HCT116 (cell line): ENCODE results near the gene TDG. TPM values are rescaled to one million over a fixed set of nuclear protein-coding genes. Genes with fewer than 3 reads are reported as not detected.

ENCODE experiments used
- ATAC-seq: fragments of 200-7000 bp; cut with Tn5 transposase; 2 replicates; pipeline ENCODE4 v1.9.1; 2020; ENCODE audit warnings: mild to moderate bottlenecking, moderate library complexity
- BruUV-seq: library from RNA; stranded (reverse); fragments of 400-500 nt; replicated peaks from 2 replicates; lab custom pipeline; 2021; lab: Mats Ljungman, UMichigan
- CTCF ChIA-PET: fragments of 300-600 bp; sonication (Branson Sonifier 250); formaldehyde crosslinking; loops from one replicate; lab custom pipeline; 2021; ENCODE audit warnings: antibody characterized with exemption; lab: Charles Lee
- POLR2A ChIA-PET: fragments of 300-600, 350-600 bp; sonication (Branson Sonifier 250); formaldehyde crosslinking; loops from one replicate; lab custom pipeline; 2021; ENCODE audit warnings: antibody characterized with exemption; lab: Charles Lee
- RAD21 ChIA-PET, 2 experiments: fragments of 300-600 bp; sonication (Branson Sonifier 250); formaldehyde crosslinking; loops; one replicate each; lab custom pipeline; 2023; ENCODE audit warnings: low total read pairs in 2 of 2; ENCODE audit not compliant: uncharacterized antibody in 2 of 2, unreplicated experiment in 2 of 2, low non-redundant PET in 1 of 2; lab: Charles Lee
- DNase-seq: peaks from one replicate; pipeline ENCODE4 v3.0.0-alpha.2; 2010; ENCODE audit warnings: low read depth, low spot score
- H2AFZ ChIP-seq: fragments of 200-600 bp; shearing (Covaris generic), sonication (generic); 2 replicates; pipeline ENCODE4 v1.6.1; 2017; ENCODE audit warnings: low read depth, mixed run types, mixed read lengths, antibody characterized with exemption, low read length; ENCODE audit not compliant: poor library complexity, severe bottlenecking
- H3K27ac ChIP-seq: 2 replicates; pipeline ENCODE4 v1.5.1; 2012; ENCODE audit warnings: low read depth, low read length
- H3K27me3 ChIP-seq: fragments of 200-600 bp; sonication (generic); 2 replicates; pipeline ENCODE4 v1.6.1; 2016; ENCODE audit warnings: mixed run types, low read length, mixed read lengths; ENCODE audit not compliant: insufficient read depth
- H3K36me3 ChIP-seq, 2 experiments: fragments of 200-500 bp in 1 of 2; fragments of 200-600 bp in 1 of 2; sonication (Bioruptor generic) in 1 of 2; sonication (generic) in 1 of 2; 2 replicates each; pipeline versions ENCODE4 v1.5.1 to v1.6.1; 2014 to 2016; ENCODE audit warnings: low read length in 2 of 2, inconsistent platforms in 1 of 2, mixed read lengths in 1 of 2, mixed run types in 1 of 2; ENCODE audit not compliant: insufficient read depth in 2 of 2, control insufficient read depth in 1 of 2
- H3K4me1 ChIP-seq, 2 experiments: fragments of 200-600 bp in 1 of 2; sonication (generic) in 1 of 2; 2 replicates each; pipeline versions ENCODE4 v1.5.1 to v1.6.1; 2012 to 2017; ENCODE audit warnings: low read length in 2 of 2, inconsistent platforms in 1 of 2, mild to moderate bottlenecking in 1 of 2, mixed read lengths in 1 of 2, mixed run types in 1 of 2, moderate library complexity in 1 of 2; ENCODE audit not compliant: insufficient read depth in 2 of 2, control insufficient read depth in 1 of 2
- H3K4me2 ChIP-seq: fragments of 200-600 bp; sonication (generic); 2 replicates; pipeline ENCODE4 v1.6.1; 2017; ENCODE audit warnings: mixed run types, low read length, mixed read lengths
- H3K4me3 ChIP-seq, 2 experiments: fragments of 200-600 bp in 1 of 2; sonication (generic) in 1 of 2; replicated peaks in 1 of 2; 2 replicates each; pipeline ENCODE4 v1.5.1; 2011 to 2016; ENCODE audit warnings: low read length in 2 of 2, control low read depth in 1 of 2, low read depth in 1 of 2, mild to moderate bottlenecking in 1 of 2, mixed read lengths in 1 of 2, mixed run types in 1 of 2
- H3K79me2 ChIP-seq: fragments of 200-600 bp; sonication (generic); 2 replicates; pipeline ENCODE4 v1.6.1; 2017; ENCODE audit warnings: mild to moderate bottlenecking, mixed run types, low read length, moderate library complexity, mixed read lengths; ENCODE audit not compliant: insufficient read depth
- H3K9ac ChIP-seq: fragments of 200-600 bp; sonication (generic); 2 replicates; pipeline ENCODE4 v1.6.1; 2016; ENCODE audit warnings: low read length, mixed read lengths
- H3K9me2 ChIP-seq: fragments of 200-600 bp; sonication (generic), shearing (Covaris generic); 2 replicates; pipeline ENCODE4 v1.6.1; 2017; ENCODE audit warnings: mixed run types, mild to moderate bottlenecking, moderate library complexity; ENCODE audit not compliant: insufficient read depth
- H3K9me3 ChIP-seq, 2 experiments: fragments of 200-500 bp in 1 of 2; fragments of 200-600 bp in 1 of 2; sonication (Bioruptor generic) in 1 of 2; sonication (generic) in 1 of 2; 2 replicates each; pipeline ENCODE4 v1.6.1; 2014 to 2017; ENCODE audit warnings: low read length in 2 of 2, mixed read lengths in 2 of 2, inconsistent platforms in 1 of 2, low read depth in 1 of 2, mild to moderate bottlenecking in 1 of 2, mixed run types in 1 of 2, moderate library complexity in 1 of 2; ENCODE audit not compliant: control insufficient read depth in 1 of 2, insufficient read depth in 1 of 2
- H4K20me1 ChIP-seq: fragments of 200-600 bp; sonication (generic), shearing (Covaris generic); 2 replicates; pipeline ENCODE4 v1.6.1; 2017; ENCODE audit warnings: mixed run types, mild to moderate bottlenecking, moderate library complexity; ENCODE audit not compliant: insufficient read depth
- CBX3 ChIP-seq: IDR thresholded peaks from 2 replicates; pipeline ENCODE4 v1.6.1; 2012; ENCODE audit warnings: low read depth
- EGR1 ChIP-seq: IDR thresholded peaks from 2 replicates; pipeline ENCODE4 v1.6.1; 2012; ENCODE audit warnings: low read depth
- ELF1 ChIP-seq: IDR thresholded peaks from 2 replicates; pipeline ENCODE4 v1.6.1; 2012; ENCODE audit warnings: low read depth, borderline replicate concordance
- EZH2 ChIP-seq: fragments of 200-600 bp; sonication (generic); IDR thresholded peaks from 2 replicates; pipeline ENCODE4 v1.6.1; 2017; ENCODE audit warnings: antibody characterized with exemption, mixed run types
- EZH2phosphoT487 ChIP-seq: fragments of 200-600 bp; IDR thresholded peaks from 2 replicates; pipeline ENCODE4 v1.6.1; 2018; ENCODE audit warnings: antibody characterized with exemption, borderline replicate concordance
- FOSL1 ChIP-seq: IDR thresholded peaks from 2 replicates; pipeline ENCODE4 v1.6.1; 2012; ENCODE audit warnings: low read depth
- POLR2AphosphoS5 ChIP-seq: IDR thresholded peaks from 2 replicates; pipeline ENCODE4 v1.6.1; 2011; ENCODE audit warnings: mild to moderate bottlenecking, low read depth, low read length, moderate library complexity
- RAD21 ChIP-seq: IDR thresholded peaks from 2 replicates; pipeline ENCODE4 v1.6.1; 2012; ENCODE audit warnings: low read depth, mild to moderate bottlenecking
- SIN3A ChIP-seq: IDR thresholded peaks from 2 replicates; pipeline ENCODE4 v1.6.1; 2012; ENCODE audit warnings: low read depth
- SP1 ChIP-seq: IDR thresholded peaks from 2 replicates; pipeline ENCODE4 v1.6.1; 2012; ENCODE audit warnings: low read depth
- SRF ChIP-seq: IDR thresholded peaks from 2 replicates; pipeline ENCODE4 v1.6.1; 2012; ENCODE audit warnings: low read depth
- intact Hi-C: fragments of 100-400 bp; cut with micrococcal nuclease; formaldehyde crosslinking; loops from 2 replicates; pipeline ENCODE4 v1.10.0; 2022
- total RNA-seq: library from RNA; stranded (reverse); gene quantifications from one replicate; pipeline ENCODE4 v1.2.1, GENCODE V29; 2021; ENCODE audit not compliant: unreplicated experiment
- TF ChIP-seq, protein P1 (sequence below), 3 experiments: fragments of 200-600 bp in 1 of 3; sonication (generic) in 1 of 3; IDR thresholded peaks in 2 of 3; conservative IDR thresholded peaks in 1 of 3; 2 replicates each; pipeline ENCODE4 v1.5.1; 2012 to 2017; ENCODE audit warnings: low read depth in 2 of 3, low read length in 2 of 3, antibody characterized with exemption in 1 of 3, borderline replicate concordance in 1 of 3, control low read depth in 1 of 3, mild to moderate bottlenecking in 1 of 3, mixed read lengths in 1 of 3, mixed run types in 1 of 3, moderate library complexity in 1 of 3; ENCODE audit not compliant: insufficient read depth in 1 of 3
- TF ChIP-seq, protein P2 (sequence below): IDR thresholded peaks from 2 replicates; pipeline ENCODE4 v1.6.1; 2012; ENCODE audit warnings: low read depth
- TF ChIP-seq, protein P3 (sequence below): IDR thresholded peaks from 2 replicates; pipeline ENCODE4 v1.6.1; 2012

TDG gene
- total RNA-seq, 1 experiment from 2014 or later: 23.9 TPM

DNA sequence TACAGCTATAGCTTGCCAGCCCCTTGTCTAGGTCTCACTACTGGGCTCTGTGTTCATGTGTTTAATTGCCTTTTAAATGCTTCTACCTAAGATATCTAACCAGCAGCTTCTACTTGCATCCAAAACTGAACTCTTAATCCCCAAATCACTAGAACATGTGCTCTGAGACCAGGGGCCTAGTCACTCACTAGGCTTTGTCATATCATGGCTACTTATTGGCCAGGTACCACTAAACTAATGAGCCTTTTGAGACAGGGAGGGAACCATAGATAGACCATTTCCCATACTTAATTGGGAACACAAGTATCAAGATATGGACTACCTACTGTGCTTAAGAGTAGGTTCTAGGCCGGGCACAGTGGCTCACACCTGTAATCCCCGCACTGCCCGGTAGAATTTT is 29.0 kb upstream of the TDG start (continued):
- TF ChIP-seq, protein P1, sequence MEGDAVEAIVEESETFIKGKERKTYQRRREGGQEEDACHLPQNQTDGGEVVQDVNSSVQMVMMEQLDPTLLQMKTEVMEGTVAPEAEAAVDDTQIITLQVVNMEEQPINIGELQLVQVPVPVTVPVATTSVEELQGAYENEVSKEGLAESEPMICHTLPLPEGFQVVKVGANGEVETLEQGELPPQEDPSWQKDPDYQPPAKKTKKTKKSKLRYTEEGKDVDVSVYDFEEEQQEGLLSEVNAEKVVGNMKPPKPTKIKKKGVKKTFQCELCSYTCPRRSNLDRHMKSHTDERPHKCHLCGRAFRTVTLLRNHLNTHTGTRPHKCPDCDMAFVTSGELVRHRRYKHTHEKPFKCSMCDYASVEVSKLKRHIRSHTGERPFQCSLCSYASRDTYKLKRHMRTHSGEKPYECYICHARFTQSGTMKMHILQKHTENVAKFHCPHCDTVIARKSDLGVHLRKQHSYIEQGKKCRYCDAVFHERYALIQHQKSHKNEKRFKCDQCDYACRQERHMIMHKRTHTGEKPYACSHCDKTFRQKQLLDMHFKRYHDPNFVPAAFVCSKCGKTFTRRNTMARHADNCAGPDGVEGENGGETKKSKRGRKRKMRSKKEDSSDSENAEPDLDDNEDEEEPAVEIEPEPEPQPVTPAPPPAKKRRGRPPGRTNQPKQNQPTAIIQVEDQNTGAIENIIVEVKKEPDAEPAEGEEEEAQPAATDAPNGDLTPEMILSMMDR (IDR thresholded peaks at IDR 0.05 in 2 of 3, conservative IDR thresholded peaks at IDR 0.05 in 1 of 3; ENCODE audit: borderline replicate concordance in 1 of 3, insufficient read depth in 1 of 3, low read depth in 2 of 3, low read length in 2 of 3): no peak
- no peak for TF ChIP-seq RAD21
- TF ChIP-seq ELF1: no peak
- TF ChIP-seq SP1: no peak

DNA sequence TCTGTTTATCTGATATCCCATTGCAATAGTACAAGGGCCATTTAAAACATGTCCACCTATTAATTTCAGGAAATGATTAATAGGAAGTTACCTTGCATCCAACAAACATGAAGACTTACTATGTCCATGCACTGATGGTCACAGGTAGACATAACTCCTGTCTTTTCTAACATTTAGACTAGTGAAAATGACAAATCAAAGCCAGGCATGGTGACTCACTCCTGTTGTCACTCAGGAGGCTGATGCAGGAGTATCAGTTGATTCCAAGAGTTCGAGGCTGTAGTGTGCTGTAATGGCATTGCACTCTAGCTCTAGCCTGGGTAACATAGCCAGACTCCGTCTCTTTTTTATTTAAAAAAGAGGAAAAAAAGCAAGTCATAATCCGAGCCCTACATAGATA is 20.7 kb upstream of the TDG start:
- no TSS peak for BruUV-seq
- no peak overlapping the region for H3K4me2 ChIP-seq
- H3K9me3 ChIP-seq: no peaks in the 10 kb centered on the region
- H4K20me1 ChIP-seq: peaks cover 8% of the 10 kb centered on the region; the same call in 1 of the 2 replicates
- no peaks in the 10 kb centered on the region for H3K9me2 ChIP-seq
- H3K4me3 ChIP-seq: no peak overlapping the region
- RAD21 ChIA-PET: no interaction called here
- POLR2A ChIA-PET: no interaction called here
- H3K79me2 ChIP-seq: peaks cover 47% of the 10 kb centered on the region
- H3K27me3 ChIP-seq: no peaks in the 10 kb centered on the region
- no peaks in the 10 kb centered on the region for H3K4me1 ChIP-seq
- no peak overlapping the region for H3K27ac ChIP-seq
- H3K36me3 ChIP-seq: peaks cover 82 to 95% of the 10 kb centered on the region in 2 experiments
- no peak overlapping the region for H2AFZ ChIP-seq
- ATAC-seq (no peak), DNase-seq (no peak)
- CTCF ChIA-PET: no interaction called here
- H3K9ac ChIP-seq: no peak overlapping the region
- no peak for TF ChIP-seq SIN3A
- TF ChIP-seq EGR1: no peak
- TF ChIP-seq, protein P2, sequence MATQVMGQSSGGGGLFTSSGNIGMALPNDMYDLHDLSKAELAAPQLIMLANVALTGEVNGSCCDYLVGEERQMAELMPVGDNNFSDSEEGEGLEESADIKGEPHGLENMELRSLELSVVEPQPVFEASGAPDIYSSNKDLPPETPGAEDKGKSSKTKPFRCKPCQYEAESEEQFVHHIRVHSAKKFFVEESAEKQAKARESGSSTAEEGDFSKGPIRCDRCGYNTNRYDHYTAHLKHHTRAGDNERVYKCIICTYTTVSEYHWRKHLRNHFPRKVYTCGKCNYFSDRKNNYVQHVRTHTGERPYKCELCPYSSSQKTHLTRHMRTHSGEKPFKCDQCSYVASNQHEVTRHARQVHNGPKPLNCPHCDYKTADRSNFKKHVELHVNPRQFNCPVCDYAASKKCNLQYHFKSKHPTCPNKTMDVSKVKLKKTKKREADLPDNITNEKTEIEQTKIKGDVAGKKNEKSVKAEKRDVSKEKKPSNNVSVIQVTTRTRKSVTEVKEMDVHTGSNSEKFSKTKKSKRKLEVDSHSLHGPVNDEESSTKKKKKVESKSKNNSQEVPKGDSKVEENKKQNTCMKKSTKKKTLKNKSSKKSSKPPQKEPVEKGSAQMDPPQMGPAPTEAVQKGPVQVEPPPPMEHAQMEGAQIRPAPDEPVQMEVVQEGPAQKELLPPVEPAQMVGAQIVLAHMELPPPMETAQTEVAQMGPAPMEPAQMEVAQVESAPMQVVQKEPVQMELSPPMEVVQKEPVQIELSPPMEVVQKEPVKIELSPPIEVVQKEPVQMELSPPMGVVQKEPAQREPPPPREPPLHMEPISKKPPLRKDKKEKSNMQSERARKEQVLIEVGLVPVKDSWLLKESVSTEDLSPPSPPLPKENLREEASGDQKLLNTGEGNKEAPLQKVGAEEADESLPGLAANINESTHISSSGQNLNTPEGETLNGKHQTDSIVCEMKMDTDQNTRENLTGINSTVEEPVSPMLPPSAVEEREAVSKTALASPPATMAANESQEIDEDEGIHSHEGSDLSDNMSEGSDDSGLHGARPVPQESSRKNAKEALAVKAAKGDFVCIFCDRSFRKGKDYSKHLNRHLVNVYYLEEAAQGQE: no peak
- TF ChIP-seq ELF1: no peak
- TF ChIP-seq EZH2phosphoT487: no peak
- no peak for TF ChIP-seq POLR2AphosphoS5
- TF ChIP-seq FOSL1: no peak
- TF ChIP-seq, protein P3, sequence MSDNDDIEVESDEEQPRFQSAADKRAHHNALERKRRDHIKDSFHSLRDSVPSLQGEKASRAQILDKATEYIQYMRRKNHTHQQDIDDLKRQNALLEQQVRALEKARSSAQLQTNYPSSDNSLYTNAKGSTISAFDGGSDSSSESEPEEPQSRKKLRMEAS: no peak
- no peak for TF ChIP-seq RAD21
- TF ChIP-seq EZH2: no peak
- TF ChIP-seq CBX3: no peak
- TF ChIP-seq, protein P1 (IDR thresholded peaks at IDR 0.05 in 2 of 3, conservative IDR thresholded peaks at IDR 0.05 in 1 of 3; ENCODE audit: borderline replicate concordance in 1 of 3, insufficient read depth in 1 of 3, low read depth in 2 of 3, low read length in 2 of 3): no peak
- TF ChIP-seq SP1: no peak
- no peak for TF ChIP-seq SRF
- intact Hi-C loops: loop anchor here (10.0 kb wide), 1 partner anchor 170 kb away; no protein-coding TSS in a partner anchor
